NT2/D1 (cell line): ENCODE data around the gene XRCC3.
"Not testable (repeated sequence)": the region's sequence is repeated elsewhere in the genome, so short reads cannot be mapped to it uniquely, and the experiment has no call there.

ENCODE experiments used
- DNase-seq: peaks from one replicate; pipeline ENCODE4 v3.0.0-alpha.2; 2011; ENCODE audit warnings: low read depth, low spot score
- H3K27me3 ChIP-seq: 2 replicates; pipeline ENCODE4 v1.6.0; 2011; ENCODE audit warnings: mild to moderate bottlenecking; ENCODE audit not compliant: insufficient read length, insufficient read depth
- H3K36me3 ChIP-seq: 2 replicates; pipeline ENCODE4 v1.6.1; 2011; ENCODE audit warnings: mild to moderate bottlenecking, low read length, mixed read lengths; ENCODE audit not compliant: insufficient read depth, insufficient read length
- H3K4me1 ChIP-seq: 2 replicates; pipeline ENCODE4 v1.5.1; 2011; ENCODE audit not compliant: insufficient read depth, insufficient read length
- H3K4me3 ChIP-seq: 2 replicates; pipeline ENCODE4 v1.5.1; 2011; ENCODE audit warnings: low read depth; ENCODE audit not compliant: insufficient read length
- H3K9ac ChIP-seq: 2 replicates; pipeline ENCODE4 v1.6.0; 2011; ENCODE audit warnings: low read depth; ENCODE audit not compliant: insufficient read length
- H3K9me3 ChIP-seq: 2 replicates; pipeline ENCODE4 v1.5.1; 2011; ENCODE audit warnings: mild to moderate bottlenecking, low read length; ENCODE audit not compliant: insufficient read depth
- SUZ12 ChIP-seq: IDR thresholded peaks from 2 replicates; pipeline ENCODE4 v1.6.1; 2011; ENCODE audit not compliant: insufficient read length, insufficient read depth; ENCODE audit errors: extremely low read depth
- YY1 ChIP-seq: IDR thresholded peaks from 2 replicates; pipeline ENCODE4 v1.6.1; 2011; ENCODE audit not compliant: insufficient read length, insufficient read depth
- ZNF274 ChIP-seq: IDR thresholded peaks from 2 replicates; pipeline ENCODE4 v1.6.1; 2011; ENCODE audit warnings: mild to moderate bottlenecking, low read depth, low read length

The XRCC3 gene

GRCh38 chr14:103662591-103662990, 52.7 kb downstream of the XRCC3 start:
- H3K4me3 ChIP-seq: no peak overlapping the region
- H3K9me3 ChIP-seq: no peaks in the 10 kb centered on the region
- H3K36me3 ChIP-seq: peaks cover 63% of the 10 kb centered on the region
- no peaks in the 10 kb centered on the region for H3K4me1 ChIP-seq
- DNase-seq: no peak
- TF ChIP-seq YY1 (no peak), ZNF274 (no peak), SUZ12 (no peak)
- H3K9ac ChIP-seq: no peak overlapping the region
- H3K27me3 ChIP-seq: no peaks in the 10 kb centered on the region

- Histone ChIP-seq H3K4me3 (no peak overlapping the region), H3K9ac (no peak overlapping the region), H3K4me1 (no peaks in the 10 kb centered on the region), H3K27me3 (no peaks in the 10 kb centered on the region), H3K36me3 (peaks cover 63% of the 10 kb centered on the region), H3K9me3 (no peaks in the 10 kb centered on the region)
- TF ChIP-seq SUZ12 (no peak), ZNF274 (no peak), YY1 (no peak)
- no peak for DNase-seq
Observed at GRCh38 chr14:103662029-103662428, 53.2 kb downstream of the XRCC3 start.

GRCh38 chr14:103659631-103660030, 55.6 kb downstream of the XRCC3 start:
- Histone ChIP-seq H3K4me1 (no peaks in the 10 kb centered on the region), H3K36me3 (peaks cover 69% of the 10 kb centered on the region), H3K4me3 (no peak overlapping the region), H3K27me3 (no peaks in the 10 kb centered on the region), H3K9ac (no peak overlapping the region), H3K9me3 (no peaks in the 10 kb centered on the region)
- no peak for DNase-seq
- TF ChIP-seq YY1 (no peak), ZNF274 (no peak), SUZ12 (no peak)

GRCh38 chr14:103657471-103657870, 57.8 kb downstream of the XRCC3 start:
- Histone ChIP-seq H3K4me1 (no peaks in the 10 kb centered on the region), H3K27me3 (no peaks in the 10 kb centered on the region), H3K4me3 (no peak overlapping the region), H3K9me3 (no peaks in the 10 kb centered on the region), H3K36me3 (peaks cover 74% of the 10 kb centered on the region), H3K9ac (no peak overlapping the region)
- TF ChIP-seq SUZ12 (no peak), ZNF274 (no peak), YY1 (no peak)
- DNase-seq: no peak

GRCh38 chr14:103656756-103657133, 58.5 kb downstream of the XRCC3 start:
- DNase-seq: no peak
- Histone ChIP-seq H3K27me3 (no peaks in the 10 kb centered on the region), H3K9ac (no peak overlapping the region), H3K4me1 (no peaks in the 10 kb centered on the region), H3K4me3 (no peak overlapping the region), H3K36me3 (peaks cover 72% of the 10 kb centered on the region), H3K9me3 (no peaks in the 10 kb centered on the region)
- TF ChIP-seq SUZ12 (no peak), ZNF274 (no peak), YY1 (no peak)

GRCh38 chr14:103656031-103656755, 59.1 kb downstream of the XRCC3 start:
- H3K27me3 ChIP-seq: no peaks in the 10 kb centered on the region
- no peak overlapping the region for H3K4me3 ChIP-seq
- no peaks in the 10 kb centered on the region for H3K9me3 ChIP-seq
- peaks cover 67% of the 10 kb centered on the region for H3K36me3 ChIP-seq
- TF ChIP-seq YY1 (no peak), SUZ12 (no peak), ZNF274 (no peak)
- no peak for DNase-seq
- H3K4me1 ChIP-seq: peaks cover 2% of the 10 kb centered on the region
- H3K9ac ChIP-seq: no peak overlapping the region

- Histone ChIP-seq H3K4me3 (no peak overlapping the region), H3K9ac (no peak overlapping the region), H3K36me3 (peaks cover 60% of the 10 kb centered on the region), H3K27me3 (no peaks in the 10 kb centered on the region), H3K9me3 (no peaks in the 10 kb centered on the region), H3K4me1 (peaks cover 2% of the 10 kb centered on the region)
- TF ChIP-seq SUZ12: no peak
- no peak for TF ChIP-seq ZNF274
- no peak for TF ChIP-seq YY1
- no peak for DNase-seq
Observed at GRCh38 chr14:103654619-103655018, 60.6 kb downstream of the XRCC3 start.

GRCh38 chr14:103653805-103654204, 61.4 kb downstream of the XRCC3 start:
- Histone ChIP-seq H3K9me3 (no peaks in the 10 kb centered on the region), H3K4me3 (no peak overlapping the region), H3K36me3 (peaks cover 53% of the 10 kb centered on the region), H3K4me1 (peaks cover 2% of the 10 kb centered on the region), H3K27me3 (no peaks in the 10 kb centered on the region), H3K9ac (no peak overlapping the region)
- no peak for DNase-seq
- no peak for TF ChIP-seq ZNF274
- TF ChIP-seq YY1: no peak
- no peak for TF ChIP-seq SUZ12

- not testable (repeated sequence) for H3K9ac ChIP-seq, H3K4me1 ChIP-seq
- H3K36me3 ChIP-seq: peaks cover 54% of the 10 kb centered on the region
Observed at GRCh38 chr14:103653336-103653735, 61.9 kb downstream of the XRCC3 start.

More at GRCh38 chr14:103653336-103653735, 61.9 kb downstream of the XRCC3 start:
- DNase-seq, H3K9me3 ChIP-seq, H3K27me3 ChIP-seq, H3K4me3 ChIP-seq: not testable (repeated sequence)
